ENCODE results near the gene VIL1. TPM values are rescaled to one million over a fixed set of nuclear protein-coding genes. Genes with fewer than 3 reads are reported as not detected.

Gene VIL1
- total RNA-seq, 2 donors from 2014 or later: 15.3 to 15.8 TPM

GRCh38 chr2:218471036-218471435 lies 52.1 kb downstream of the VIL1 start:
- Histone ChIP-seq H3K27me3 (no peaks in the 10 kb centered on the region), H3K9me3 (no peaks in the 10 kb centered on the region), H3K4me3 (no peak overlapping the region), H3K27ac (no peak overlapping the region), H3K36me3 (replicated peaks in 1 of 2; ENCODE audit: insufficient read depth in 1 of 2, low read depth in 2 of 2) (peaks cover 6% of the 10 kb centered on the region in 2 donors), H3K4me1 (no peaks in the 10 kb centered on the region)
- ATAC-seq (no peak), DNase-seq (no peak)
- no peak for TF ChIP-seq POLR2A (IDR thresholded peaks at IDR 0.05)
- TF ChIP-seq, protein P1, sequence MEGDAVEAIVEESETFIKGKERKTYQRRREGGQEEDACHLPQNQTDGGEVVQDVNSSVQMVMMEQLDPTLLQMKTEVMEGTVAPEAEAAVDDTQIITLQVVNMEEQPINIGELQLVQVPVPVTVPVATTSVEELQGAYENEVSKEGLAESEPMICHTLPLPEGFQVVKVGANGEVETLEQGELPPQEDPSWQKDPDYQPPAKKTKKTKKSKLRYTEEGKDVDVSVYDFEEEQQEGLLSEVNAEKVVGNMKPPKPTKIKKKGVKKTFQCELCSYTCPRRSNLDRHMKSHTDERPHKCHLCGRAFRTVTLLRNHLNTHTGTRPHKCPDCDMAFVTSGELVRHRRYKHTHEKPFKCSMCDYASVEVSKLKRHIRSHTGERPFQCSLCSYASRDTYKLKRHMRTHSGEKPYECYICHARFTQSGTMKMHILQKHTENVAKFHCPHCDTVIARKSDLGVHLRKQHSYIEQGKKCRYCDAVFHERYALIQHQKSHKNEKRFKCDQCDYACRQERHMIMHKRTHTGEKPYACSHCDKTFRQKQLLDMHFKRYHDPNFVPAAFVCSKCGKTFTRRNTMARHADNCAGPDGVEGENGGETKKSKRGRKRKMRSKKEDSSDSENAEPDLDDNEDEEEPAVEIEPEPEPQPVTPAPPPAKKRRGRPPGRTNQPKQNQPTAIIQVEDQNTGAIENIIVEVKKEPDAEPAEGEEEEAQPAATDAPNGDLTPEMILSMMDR (IDR thresholded peaks at IDR 0.05): no peak
- 80 to 94% methylated on average over 2 of the region's 2 CpGs for whole genome bisulfite sequencing, 2 donors
- intact Hi-C loops (cut with DNase I): no loop called here

DNA sequence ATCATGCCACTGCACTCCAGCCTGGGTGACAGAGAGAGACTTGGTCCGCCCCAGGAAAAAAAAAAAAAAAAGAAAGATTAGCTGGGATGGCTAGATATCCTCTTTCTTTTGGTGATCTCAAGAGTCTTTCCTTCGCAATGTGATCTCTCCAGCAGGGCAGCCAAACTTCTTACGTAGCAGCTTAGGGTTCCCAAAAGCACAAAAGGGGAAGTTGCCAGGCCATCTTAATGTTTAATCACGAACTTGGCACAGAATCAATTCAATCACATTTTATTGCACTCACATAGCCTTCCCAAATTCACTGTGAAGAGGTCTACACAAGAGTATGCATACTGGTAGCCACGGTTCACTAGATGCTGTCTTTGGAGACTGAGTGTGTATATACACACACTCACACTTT lies 53.1 kb downstream of the VIL1 start:
- ATAC-seq: no peak
- H3K9me3 ChIP-seq: no peaks in the 10 kb centered on the region

GRCh38 chr2:218472988-218473387 lies 54.1 kb downstream of the VIL1 start:
- TF ChIP-seq, protein P1 (IDR thresholded peaks at IDR 0.05): no peak
- no peak for TF ChIP-seq POLR2A (IDR thresholded peaks at IDR 0.05)
- Histone ChIP-seq H3K27me3 (no peaks in the 10 kb centered on the region), H3K4me1 (no peaks in the 10 kb centered on the region), H3K4me3 (no peak overlapping the region), H3K27ac (no peak overlapping the region), H3K36me3 (replicated peaks in 1 of 2; ENCODE audit: insufficient read depth in 1 of 2, low read depth in 2 of 2) (peaks cover 9 to 11% of the 10 kb centered on the region in 2 donors), H3K9me3 (no peaks in the 10 kb centered on the region)
- intact Hi-C loops (cut with DNase I): no loop called here
- ATAC-seq: no peak
- DNase-seq: no peak

More for the DNA sequence above, 53.1 kb downstream of the VIL1 start:
- H3K36me3 ChIP-seq (replicated peaks in 1 of 2; ENCODE audit: insufficient read depth in 1 of 2, low read depth in 2 of 2): peaks cover 9 to 11% of the 10 kb centered on the region in 2 donors
- no peaks in the 10 kb centered on the region for H3K27me3 ChIP-seq
- no peak overlapping the region for H3K4me3 ChIP-seq
- TF ChIP-seq, protein P1 (IDR thresholded peaks at IDR 0.05): no peak
- DNase-seq: peak in 1 of 4 donors; percentile 53
- H3K4me1 ChIP-seq: no peaks in the 10 kb centered on the region
- 70 to 75% methylated on average over 5 of the region's 5 CpGs for WGBS, 2 donors
- intact Hi-C loops (cut with DNase I): no loop called here
- no peak overlapping the region for H3K27ac ChIP-seq

DNA sequence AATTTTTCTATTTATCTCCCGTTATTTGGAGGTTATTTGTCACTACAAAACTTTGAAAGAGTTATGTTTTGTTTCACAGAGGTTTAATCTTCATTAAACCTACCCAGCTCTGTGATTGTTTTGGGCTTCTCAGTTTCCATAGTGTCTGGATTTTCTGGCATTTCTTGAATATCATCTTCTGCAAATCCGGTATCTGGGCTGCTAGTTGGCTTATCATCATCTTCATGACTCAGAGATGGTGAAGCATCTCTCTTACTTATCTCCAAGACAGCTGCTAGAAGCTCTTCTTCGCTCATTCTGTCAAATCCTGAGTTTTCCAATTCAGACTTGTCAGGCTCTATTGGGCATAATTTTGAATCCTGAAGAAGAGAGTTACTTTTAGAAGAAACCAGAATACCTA lies 55.6 kb downstream of the VIL1 start:
- Histone ChIP-seq H3K36me3 (replicated peaks in 1 of 2; ENCODE audit: insufficient read depth in 1 of 2, low read depth in 2 of 2) (peaks cover 9 to 11% of the 10 kb centered on the region in 2 donors), H3K9me3 (no peaks in the 10 kb centered on the region), H3K4me1 (no peaks in the 10 kb centered on the region), H3K27ac (no peak overlapping the region), H3K4me3 (no peak overlapping the region), H3K27me3 (no peaks in the 10 kb centered on the region)
- 78 to 79% methylated on average over 3 of the region's 3 CpGs for WGBS, 2 donors
- ATAC-seq (no peak), DNase-seq (no peak)
- TF ChIP-seq, protein P1 (IDR thresholded peaks at IDR 0.05): no peak
- TF ChIP-seq POLR2A (IDR thresholded peaks at IDR 0.05): no peak
- intact Hi-C loops (cut with DNase I): no loop called here

DNA sequence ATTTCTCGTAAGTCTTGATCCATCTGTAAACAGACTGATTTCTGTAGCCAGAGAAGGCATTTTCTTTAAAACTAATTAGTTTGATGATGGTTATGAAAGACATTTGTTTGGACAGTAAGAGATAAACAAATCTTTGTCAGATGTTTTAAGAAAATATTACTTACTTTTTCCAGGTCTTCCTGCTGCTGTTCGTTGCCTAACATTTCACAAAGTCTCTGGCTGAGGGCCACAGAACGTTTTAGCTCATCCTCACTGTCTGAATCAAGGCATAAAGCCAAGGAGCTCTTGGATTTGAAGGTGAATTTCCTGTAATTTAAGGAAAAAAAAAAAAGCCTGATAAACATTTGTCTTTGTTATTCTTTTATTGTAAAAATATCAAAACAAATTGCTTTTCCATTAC lies 57.8 kb downstream of the VIL1 start:
- Histone ChIP-seq H3K4me1 (no peaks in the 10 kb centered on the region), H3K27me3 (no peaks in the 10 kb centered on the region), H3K36me3 (replicated peaks in 1 of 2; ENCODE audit: insufficient read depth in 1 of 2, low read depth in 2 of 2) (peaks cover 10 to 11% of the 10 kb centered on the region in 2 donors), H3K27ac (peak overlapping the region in 1 of 4 donors; percentile 7), H3K9me3 (no peaks in the 10 kb centered on the region), H3K4me3 (no peak overlapping the region)
- ATAC-seq: no peak
- WGBS, 2 donors: 66 to 71% methylated on average over 3 of the region's 3 CpGs
- intact Hi-C loops (cut with DNase I): no loop called here
- peak in 3 of 4 donors; percentile 16 to 22 (median 16) for DNase-seq
- TF ChIP-seq POLR2A (IDR thresholded peaks at IDR 0.05): no peak
- TF ChIP-seq, protein P1 (IDR thresholded peaks at IDR 0.05): no peak
